ENCODE measurements around the gene DUS3L.

The DUS3L gene

DNA sequence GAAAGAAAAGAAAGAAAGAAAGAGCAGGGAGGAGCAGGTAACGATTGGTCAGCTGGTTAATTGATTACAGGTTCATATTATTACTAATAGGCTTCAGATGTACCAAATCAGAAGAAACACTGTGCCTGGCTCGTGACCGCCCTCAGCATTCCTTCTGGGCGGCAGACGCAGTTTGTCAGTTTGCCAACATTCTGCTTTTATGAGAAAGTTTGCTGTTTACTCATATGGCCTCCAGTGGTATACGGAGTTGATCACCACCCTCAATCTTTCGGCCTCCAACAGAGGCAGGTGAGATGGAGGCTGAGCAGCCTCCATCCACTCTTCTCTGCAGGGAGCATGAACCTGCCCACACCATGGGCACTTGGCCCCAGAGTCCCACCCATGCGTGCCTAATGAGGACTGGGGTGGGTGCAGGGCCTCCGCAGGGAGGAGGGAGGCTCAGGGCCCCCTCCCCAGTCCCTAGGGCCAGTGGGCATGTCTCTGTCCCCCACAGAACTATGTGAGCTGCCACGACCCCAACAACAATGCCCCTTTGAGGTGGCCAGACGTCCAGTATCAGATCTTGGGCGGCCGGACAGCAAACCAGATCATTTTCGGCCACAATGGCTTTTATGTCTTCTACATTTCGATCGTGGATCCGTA is 15.2 kb downstream of the DUS3L start:
- no peak overlapping the region for H3K27ac Mint-ChIP-seq
- TF ChIP-seq, protein P1, sequence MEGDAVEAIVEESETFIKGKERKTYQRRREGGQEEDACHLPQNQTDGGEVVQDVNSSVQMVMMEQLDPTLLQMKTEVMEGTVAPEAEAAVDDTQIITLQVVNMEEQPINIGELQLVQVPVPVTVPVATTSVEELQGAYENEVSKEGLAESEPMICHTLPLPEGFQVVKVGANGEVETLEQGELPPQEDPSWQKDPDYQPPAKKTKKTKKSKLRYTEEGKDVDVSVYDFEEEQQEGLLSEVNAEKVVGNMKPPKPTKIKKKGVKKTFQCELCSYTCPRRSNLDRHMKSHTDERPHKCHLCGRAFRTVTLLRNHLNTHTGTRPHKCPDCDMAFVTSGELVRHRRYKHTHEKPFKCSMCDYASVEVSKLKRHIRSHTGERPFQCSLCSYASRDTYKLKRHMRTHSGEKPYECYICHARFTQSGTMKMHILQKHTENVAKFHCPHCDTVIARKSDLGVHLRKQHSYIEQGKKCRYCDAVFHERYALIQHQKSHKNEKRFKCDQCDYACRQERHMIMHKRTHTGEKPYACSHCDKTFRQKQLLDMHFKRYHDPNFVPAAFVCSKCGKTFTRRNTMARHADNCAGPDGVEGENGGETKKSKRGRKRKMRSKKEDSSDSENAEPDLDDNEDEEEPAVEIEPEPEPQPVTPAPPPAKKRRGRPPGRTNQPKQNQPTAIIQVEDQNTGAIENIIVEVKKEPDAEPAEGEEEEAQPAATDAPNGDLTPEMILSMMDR (IDR thresholded peaks at IDR 0.05), result no peak
- H3K9me3 Mint-ChIP-seq, result no peaks in the 10 kb centered on the region
- H3K4me3 Mint-ChIP-seq, result no peak overlapping the region
- no peaks in the 10 kb centered on the region for H3K4me1 Mint-ChIP-seq
- H3K27me3 Mint-ChIP-seq (ENCODE audit: low read depth, poor library complexity), result peaks cover 19% of the 10 kb centered on the region
- H3K36me3 Mint-ChIP-seq (ENCODE audit: low read depth), result no peaks in the 10 kb centered on the region
- DNase-seq, result no peak

DNA sequence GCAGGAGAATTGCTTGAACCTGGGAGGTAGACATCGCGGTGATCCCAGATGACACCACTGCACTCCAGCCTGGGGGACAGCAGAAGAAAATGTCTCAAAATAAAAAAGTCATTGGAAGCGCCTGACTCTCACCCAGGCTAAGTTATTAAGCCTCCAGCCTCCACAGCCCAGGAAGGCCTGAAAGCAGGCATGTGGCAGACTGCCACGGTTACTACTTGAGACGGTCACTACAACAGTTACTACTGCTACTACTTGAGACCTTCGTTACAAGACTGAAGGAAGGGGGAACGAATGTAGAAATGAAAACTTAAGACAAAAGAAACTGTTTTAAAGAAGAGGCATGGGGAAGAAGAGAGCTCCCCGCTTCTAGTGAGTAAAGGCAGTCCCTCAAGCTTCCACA is 16.0 kb downstream of the DUS3L start:
- TF ChIP-seq, protein P1 (IDR thresholded peaks at IDR 0.05), result no peak
- H3K27me3 Mint-ChIP-seq (ENCODE audit: low read depth, poor library complexity), result peaks cover 19% of the 10 kb centered on the region
- DNase-seq, result no peak
- no peaks in the 10 kb centered on the region for H3K9me3 Mint-ChIP-seq
- H3K27ac Mint-ChIP-seq, result no peak overlapping the region
- no peak overlapping the region for H3K4me3 Mint-ChIP-seq
- H3K4me1 Mint-ChIP-seq, result no peaks in the 10 kb centered on the region
- no peaks in the 10 kb centered on the region for H3K36me3 Mint-ChIP-seq (ENCODE audit: low read depth)

GRCh38 chr19:5773276-5773675 is 17.7 kb downstream of the DUS3L start:
- no peak for DNase-seq
- H3K4me1 Mint-ChIP-seq, result no peaks in the 10 kb centered on the region
- H3K36me3 Mint-ChIP-seq (ENCODE audit: low read depth), result no peaks in the 10 kb centered on the region
- TF ChIP-seq, protein P1 (IDR thresholded peaks at IDR 0.05), result no peak
- H3K4me3 Mint-ChIP-seq, result no peak overlapping the region
- H3K27ac Mint-ChIP-seq, result no peak overlapping the region
- peaks cover 19% of the 10 kb centered on the region for H3K27me3 Mint-ChIP-seq (ENCODE audit: low read depth, poor library complexity)
- no peaks in the 10 kb centered on the region for H3K9me3 Mint-ChIP-seq

DNA sequence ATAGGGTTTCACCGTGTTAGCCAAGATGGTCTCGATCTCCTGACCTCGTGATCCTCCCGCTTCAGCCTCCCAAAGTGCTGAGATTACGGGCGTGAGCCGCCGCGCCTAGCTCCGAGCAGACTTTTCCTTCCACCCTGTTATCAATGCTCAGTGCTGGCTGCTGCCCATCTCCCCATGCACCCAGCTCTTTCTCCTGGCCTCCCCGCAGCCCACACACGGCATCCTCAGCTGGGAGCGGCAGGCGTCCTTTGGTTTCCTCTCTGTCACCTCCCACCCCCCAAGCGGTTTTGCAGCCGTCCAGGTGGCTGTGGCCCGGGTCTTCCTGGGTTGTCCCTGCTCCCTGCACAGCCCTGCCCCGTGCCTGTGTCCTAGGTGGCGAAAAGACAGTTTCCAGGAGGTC is 18.5 kb downstream of the DUS3L start:
- Mint-ChIP-seq H3K27me3 (ENCODE audit: low read depth, poor library complexity) (peaks cover 19% of the 10 kb centered on the region), H3K27ac (no peak overlapping the region), H3K4me1 (peaks cover 5% of the 10 kb centered on the region), H3K9me3 (no peaks in the 10 kb centered on the region), H3K36me3 (ENCODE audit: low read depth) (no peaks in the 10 kb centered on the region), H3K4me3 (no peak overlapping the region)
- no peak for DNase-seq
- TF ChIP-seq, protein P1 (IDR thresholded peaks at IDR 0.05), result no peak

- TF ChIP-seq, protein P1 (IDR thresholded peaks at IDR 0.05), result no peak
- peaks cover 5% of the 10 kb centered on the region for H3K4me1 Mint-ChIP-seq
- no peaks in the 10 kb centered on the region for H3K9me3 Mint-ChIP-seq
- H3K27ac Mint-ChIP-seq, result no peak overlapping the region
- no peak for DNase-seq
- H3K4me3 Mint-ChIP-seq, result no peak overlapping the region
- no peaks in the 10 kb centered on the region for H3K36me3 Mint-ChIP-seq (ENCODE audit: low read depth)
- H3K27me3 Mint-ChIP-seq (ENCODE audit: low read depth, poor library complexity), result peaks cover 9% of the 10 kb centered on the region
These were observed 23.0 kb downstream of the DUS3L start for GRCh38 chr19:5767949-5768348.

- H3K4me1 Mint-ChIP-seq, result peaks cover 5% of the 10 kb centered on the region
- peaks cover 7% of the 10 kb centered on the region for H3K27me3 Mint-ChIP-seq (ENCODE audit: low read depth, poor library complexity)
- H3K36me3 Mint-ChIP-seq (ENCODE audit: low read depth), result no peaks in the 10 kb centered on the region
- DNase-seq, result no peak
- H3K4me3 Mint-ChIP-seq, result no peak overlapping the region
- no peaks in the 10 kb centered on the region for H3K9me3 Mint-ChIP-seq
- H3K27ac Mint-ChIP-seq, result peak overlapping the region; percentile 24
- TF ChIP-seq, protein P1 (IDR thresholded peaks at IDR 0.05), result no peak
These were observed 25.7 kb downstream of the DUS3L start for GRCh38 chr19:5765220-5765619.

Data from nephron progenitor cell (in vitro differentiated cells).